Subcutaneous adipose tissue (tissue), 4 donors: Measurements from ENCODE around the gene TCF4. TPM values are rescaled to one million over a fixed set of nuclear protein-coding genes. Genes with fewer than 3 reads are reported as not detected.

Experiments
- CTCF ChIP-seq: fragments of 450-650 bp; IDR thresholded peaks from one replicate; pipeline ENCODE4 v1.5.1; 2016; ENCODE audit warnings: low read depth, mild to moderate bottlenecking, control low read depth, antibody characterized with exemption, moderate library complexity
- total RNA-seq, 4 donors: library from RNA; depleted of rRNA; stranded (reverse); fragments of >200 nt; gene quantifications; one replicate each; pipeline ENCODE4 v1.1.0, GENCODE V29; 2016

The TCF4 gene
- total RNA-seq, 4 donors from 2014 or later, result 110 to 250 (median 170) TPM

DNA sequence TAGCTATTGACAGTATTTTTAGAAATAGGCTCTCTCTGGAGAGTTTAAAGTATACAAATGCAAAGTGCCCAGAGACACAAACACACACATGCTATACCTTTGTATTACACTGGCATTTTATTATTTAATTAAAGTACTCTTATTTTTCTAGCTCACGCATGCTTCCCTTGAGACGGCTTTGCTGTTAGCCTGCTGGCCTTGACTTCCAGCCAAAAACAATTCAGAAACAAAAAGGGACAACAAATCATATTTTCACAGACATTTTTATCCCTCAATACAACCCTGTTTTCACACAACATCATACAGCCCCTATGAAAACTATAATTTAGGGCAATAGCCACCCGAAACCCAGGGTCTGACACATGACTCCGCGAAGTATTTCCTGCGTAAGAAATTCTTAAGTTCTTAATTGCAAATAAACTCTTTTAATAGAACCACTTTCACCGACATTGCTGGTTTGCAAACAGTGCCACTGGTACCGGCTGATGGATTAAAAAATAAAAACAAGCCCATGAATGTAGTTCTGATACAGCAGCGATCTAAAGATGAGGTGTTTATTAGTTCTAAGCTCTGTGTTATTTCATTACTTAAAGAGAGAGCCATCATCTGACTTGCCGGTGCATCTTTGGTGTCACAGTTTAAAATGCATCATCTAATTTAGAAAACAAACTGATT, 185.1 kb downstream of the TCF4 start:
- no peak for TF ChIP-seq CTCF

GRCh38 chr18:55401638-55402191, 186.3 kb downstream of the TCF4 start:
- TF ChIP-seq CTCF, result no peak

- no peak for TF ChIP-seq CTCF
Measured at GRCh38 chr18:55400590-55401541, 187.1 kb downstream of the TCF4 start.

GRCh38 chr18:55400081-55400480, 187.9 kb downstream of the TCF4 start:
- TF ChIP-seq CTCF, result no peak

DNA sequence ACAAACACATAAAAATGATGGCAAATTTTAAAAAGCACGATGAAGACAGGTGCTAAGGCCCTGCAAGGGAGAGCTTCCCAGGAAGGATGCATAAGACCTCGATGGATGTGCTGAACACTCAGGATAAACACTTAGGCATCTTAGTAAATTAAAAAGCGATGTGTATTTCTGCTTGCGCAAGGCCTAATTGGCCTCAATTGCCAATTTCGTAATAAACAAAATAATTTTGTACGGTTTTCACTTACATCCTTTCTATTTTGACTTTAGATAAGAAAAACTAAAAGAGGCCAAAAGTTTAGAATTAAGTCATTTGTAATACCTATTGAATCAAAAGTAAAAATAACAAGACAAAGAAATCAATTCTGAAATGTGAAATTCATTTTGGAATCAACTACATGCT, 189.1 kb downstream of the TCF4 start:
- TF ChIP-seq CTCF, result no peak

DNA sequence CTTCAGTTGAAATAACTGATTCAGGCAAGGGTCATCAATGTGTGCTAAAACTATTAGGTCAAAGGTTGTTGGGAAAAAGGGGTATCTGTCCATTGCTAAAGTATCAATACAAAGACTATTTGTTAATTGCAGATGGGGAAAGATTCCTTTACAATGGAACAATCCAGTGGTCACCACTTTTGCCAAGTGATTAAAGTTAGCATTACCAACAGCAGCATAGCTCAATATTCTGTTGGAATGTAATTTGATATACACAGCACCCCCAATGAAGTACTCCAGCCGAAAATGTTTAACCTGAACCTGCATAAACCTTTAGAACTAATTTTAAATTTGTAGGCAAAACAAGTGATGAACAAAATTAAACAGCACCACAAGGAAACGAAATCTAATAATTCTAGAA, 191.0 kb downstream of the TCF4 start:
- TF ChIP-seq CTCF, result no peak
